ENCODE measurements around the gene YARS1.

The YARS1 gene

GRCh38 chr1:32773018-32773763 is 44.0 kb downstream of the YARS1 start:
- peaks cover 8% of the 10 kb centered on the region for H3K36me3 ChIP-seq (replicated peaks; ENCODE audit: low read depth, low read length)
- no peaks in the 10 kb centered on the region for H3K4me1 ChIP-seq (ENCODE audit: low read length)
- no peaks in the 10 kb centered on the region for H3K27me3 ChIP-seq (ENCODE audit: low read depth, low read length)
- H3K4me3 ChIP-seq (ENCODE audit: low read length): no peak overlapping the region
- H4K20me1 ChIP-seq (ENCODE audit: insufficient read depth, low read length): no peaks in the 10 kb centered on the region
- H3K79me2 ChIP-seq (ENCODE audit: low read length): no peaks in the 10 kb centered on the region
- H3K4me2 ChIP-seq (ENCODE audit: low read length): no peak overlapping the region
- H3K9ac ChIP-seq (ENCODE audit: low read length): no peak overlapping the region
- peak; percentile 84 for TF ChIP-seq CTCF (IDR thresholded peaks at IDR 0.05; ENCODE audit: low read depth, low read length)
- TF ChIP-seq EZH2phosphoT487 (IDR thresholded peaks at IDR 0.05; ENCODE audit: low read depth): no peak
- no peaks in the 10 kb centered on the region for H3K9me3 ChIP-seq (ENCODE audit: insufficient read depth, low read length)
- H3K27ac ChIP-seq (ENCODE audit: low read length): no peak overlapping the region
- no peak overlapping the region for H2AFZ ChIP-seq (ENCODE audit: low read depth, low read length)

GRCh38 chr1:32772281-32773017 is 44.7 kb downstream of the YARS1 start:
- Histone ChIP-seq H2AFZ (ENCODE audit: low read depth, low read length) (no peak overlapping the region), H4K20me1 (ENCODE audit: insufficient read depth, low read length) (no peaks in the 10 kb centered on the region), H3K9me3 (ENCODE audit: insufficient read depth, low read length) (no peaks in the 10 kb centered on the region), H3K36me3 (replicated peaks; ENCODE audit: low read depth, low read length) (peaks cover 8% of the 10 kb centered on the region), H3K79me2 (ENCODE audit: low read length) (no peaks in the 10 kb centered on the region), H3K9ac (ENCODE audit: low read length) (no peak overlapping the region), H3K27me3 (ENCODE audit: low read depth, low read length) (no peaks in the 10 kb centered on the region), H3K4me1 (ENCODE audit: low read length) (no peaks in the 10 kb centered on the region), H3K4me3 (ENCODE audit: low read length) (no peak overlapping the region), H3K4me2 (ENCODE audit: low read length) (no peak overlapping the region), H3K27ac (ENCODE audit: low read length) (no peak overlapping the region)
- TF ChIP-seq CTCF (IDR thresholded peaks at IDR 0.05; ENCODE audit: low read depth, low read length): no peak
- TF ChIP-seq EZH2phosphoT487 (IDR thresholded peaks at IDR 0.05; ENCODE audit: low read depth): no peak

GRCh38 chr1:32771561-32772280 is 45.4 kb downstream of the YARS1 start:
- Histone ChIP-seq H3K27ac (ENCODE audit: low read length) (no peak overlapping the region), H3K27me3 (ENCODE audit: low read depth, low read length) (no peaks in the 10 kb centered on the region), H3K4me3 (ENCODE audit: low read length) (no peak overlapping the region), H3K4me2 (ENCODE audit: low read length) (no peak overlapping the region), H3K79me2 (ENCODE audit: low read length) (no peaks in the 10 kb centered on the region), H4K20me1 (ENCODE audit: insufficient read depth, low read length) (no peaks in the 10 kb centered on the region), H3K9ac (ENCODE audit: low read length) (no peak overlapping the region), H3K4me1 (ENCODE audit: low read length) (no peaks in the 10 kb centered on the region), H2AFZ (ENCODE audit: low read depth, low read length) (no peak overlapping the region), H3K36me3 (replicated peaks; ENCODE audit: low read depth, low read length) (peaks cover 8% of the 10 kb centered on the region), H3K9me3 (ENCODE audit: insufficient read depth, low read length) (no peaks in the 10 kb centered on the region)
- TF ChIP-seq CTCF (IDR thresholded peaks at IDR 0.05; ENCODE audit: low read depth, low read length) (no peak), EZH2phosphoT487 (IDR thresholded peaks at IDR 0.05; ENCODE audit: low read depth) (no peak)

Data from OCI-LY3 (cell line).